Astrocyte (in vitro differentiated cells and primary cell): Measurements from ENCODE around the gene MBP. TPM values are rescaled to one million over a fixed set of nuclear protein-coding genes. Genes with fewer than 3 reads are reported as not detected.
A peak's percentile ranks its signal among the peaks of the same experiment; 100 is the strongest.

Source experiments
- DNase-seq: peaks from one replicate; pipeline ENCODE4 v3.0.0-alpha.2; 2010; ENCODE audit warnings: low read depth
- FAIRE-seq: peaks from 2 replicates; lab custom pipeline; 2011; peaks lifted over from hg19 to GRCh38; lab: Jason Lieb, UNC
- H2AFZ ChIP-seq: 2 replicates; pipeline ENCODE4 v1.6.0; 2012; ENCODE audit warnings: low read depth, low read length, inconsistent platforms
- H3K27ac ChIP-seq: 2 replicates; pipeline ENCODE4 v1.5.1; 2011; ENCODE audit warnings: low read depth, low read length, inconsistent platforms
- H3K27me3 ChIP-seq: 2 replicates; pipeline ENCODE4 v1.6.0; 2011; ENCODE audit warnings: low read length, inconsistent platforms; ENCODE audit not compliant: insufficient read depth
- H3K36me3 ChIP-seq: 2 replicates; pipeline ENCODE4 v1.5.1; 2011; ENCODE audit warnings: low read length, inconsistent platforms; ENCODE audit not compliant: insufficient read depth
- H3K4me1 ChIP-seq: 2 replicates; pipeline ENCODE4 v1.5.1; 2011; ENCODE audit warnings: low read length, inconsistent platforms; ENCODE audit not compliant: insufficient read depth
- H3K4me2 ChIP-seq: 2 replicates; pipeline ENCODE4 v1.6.0; 2012; ENCODE audit warnings: low read length, inconsistent platforms
- H3K4me3 ChIP-seq: 2 replicates; pipeline ENCODE4 v1.5.1; 2011; ENCODE audit warnings: low read depth, mild to moderate bottlenecking, low read length, inconsistent platforms; ENCODE audit not compliant: insufficient read depth
- H3K79me2 ChIP-seq: 2 replicates; pipeline ENCODE4 v1.6.0; 2012; ENCODE audit warnings: mild to moderate bottlenecking, low read length, inconsistent platforms; ENCODE audit not compliant: insufficient read depth
- H3K9ac ChIP-seq: 2 replicates; pipeline ENCODE4 v1.6.0; 2012; ENCODE audit warnings: mild to moderate bottlenecking, low read length, inconsistent platforms
- H3K9me3 ChIP-seq: 2 replicates; pipeline ENCODE4 v1.5.1; 2012; ENCODE audit warnings: low read depth, mild to moderate bottlenecking, low read length, inconsistent platforms; ENCODE audit not compliant: insufficient read depth
- H4K20me1 ChIP-seq: 2 replicates; pipeline ENCODE4 v1.6.0; 2012; ENCODE audit warnings: low read length, inconsistent platforms; ENCODE audit not compliant: insufficient read depth
- H3K27ac Mint-ChIP-seq: one replicate; pipeline ENCODE4 v1.8.0; 2021; ENCODE audit warnings: mild to moderate bottlenecking, mixed read lengths; ENCODE audit not compliant: unreplicated experiment
- H3K27me3 Mint-ChIP-seq: one replicate; pipeline ENCODE4 v1.8.0; 2021; ENCODE audit warnings: low read depth, mixed read lengths; ENCODE audit not compliant: unreplicated experiment
- H3K36me3 Mint-ChIP-seq: one replicate; pipeline ENCODE4 v1.8.0; 2021; ENCODE audit warnings: low read depth, mixed read lengths; ENCODE audit not compliant: unreplicated experiment
- H3K4me1 Mint-ChIP-seq: one replicate; pipeline ENCODE4 v1.8.0; 2021; ENCODE audit warnings: low read depth, mixed read lengths; ENCODE audit not compliant: unreplicated experiment
- H3K4me3 Mint-ChIP-seq: one replicate; pipeline ENCODE4 v1.8.0; 2021; ENCODE audit warnings: mild to moderate bottlenecking, moderate library complexity, mixed read lengths; ENCODE audit not compliant: unreplicated experiment
- H3K9me3 Mint-ChIP-seq: one replicate; pipeline ENCODE4 v1.8.0; 2021; ENCODE audit warnings: mild to moderate bottlenecking, mixed read lengths; ENCODE audit not compliant: unreplicated experiment
- CTCF ChIP-seq: IDR thresholded peaks from 2 replicates; pipeline ENCODE4 v1.5.1; 2011; ENCODE audit warnings: low read depth, mild to moderate bottlenecking, inconsistent platforms, low read length, moderate library complexity; ENCODE audit not compliant: insufficient read depth
- EZH2 ChIP-seq: IDR thresholded peaks from 2 replicates; pipeline ENCODE4 v1.6.1; 2012; ENCODE audit warnings: mild to moderate bottlenecking, low read length, inconsistent platforms; ENCODE audit not compliant: insufficient read depth
- total RNA-seq: library from RNA; stranded (reverse); gene quantifications from 2 replicates; pipeline ENCODE4 v1.2.1, GENCODE V29; 2021

MBP gene
- total RNA-seq, 1 donor from 2014 or later = 11.4 TPM

GRCh38 chr18:77115192-77115953 lies 17.2 kb downstream of the MBP start:
- no peak overlapping the region for H2AFZ ChIP-seq
- H3K36me3 ChIP-seq = no peaks in the 10 kb centered on the region
- peaks cover 13% of the 10 kb centered on the region for H3K4me1 ChIP-seq
- no peak overlapping the region for H3K4me3 ChIP-seq
- H3K9me3 ChIP-seq = no peaks in the 10 kb centered on the region
- peak overlapping the region; percentile 43 for H3K27ac ChIP-seq
- Mint-ChIP-seq H3K36me3 (peaks cover 4% of the 10 kb centered on the region), H3K4me1 (peaks cover 9% of the 10 kb centered on the region), H3K27ac (no peak overlapping the region), H3K4me3 (no peak overlapping the region), H3K27me3 (no peaks in the 10 kb centered on the region), H3K9me3 (no peaks in the 10 kb centered on the region)
- no peaks in the 10 kb centered on the region for H3K27me3 ChIP-seq
- H3K9ac ChIP-seq = peak overlapping the region; percentile 33
- TF ChIP-seq CTCF = no peak
- TF ChIP-seq EZH2 = no peak
- H4K20me1 ChIP-seq = no peaks in the 10 kb centered on the region
- peak overlapping the region; percentile 36 for H3K4me2 ChIP-seq
- no peak for FAIRE-seq
- DNase-seq = no peak
- peaks cover 20% of the 10 kb centered on the region for H3K79me2 ChIP-seq

DNA sequence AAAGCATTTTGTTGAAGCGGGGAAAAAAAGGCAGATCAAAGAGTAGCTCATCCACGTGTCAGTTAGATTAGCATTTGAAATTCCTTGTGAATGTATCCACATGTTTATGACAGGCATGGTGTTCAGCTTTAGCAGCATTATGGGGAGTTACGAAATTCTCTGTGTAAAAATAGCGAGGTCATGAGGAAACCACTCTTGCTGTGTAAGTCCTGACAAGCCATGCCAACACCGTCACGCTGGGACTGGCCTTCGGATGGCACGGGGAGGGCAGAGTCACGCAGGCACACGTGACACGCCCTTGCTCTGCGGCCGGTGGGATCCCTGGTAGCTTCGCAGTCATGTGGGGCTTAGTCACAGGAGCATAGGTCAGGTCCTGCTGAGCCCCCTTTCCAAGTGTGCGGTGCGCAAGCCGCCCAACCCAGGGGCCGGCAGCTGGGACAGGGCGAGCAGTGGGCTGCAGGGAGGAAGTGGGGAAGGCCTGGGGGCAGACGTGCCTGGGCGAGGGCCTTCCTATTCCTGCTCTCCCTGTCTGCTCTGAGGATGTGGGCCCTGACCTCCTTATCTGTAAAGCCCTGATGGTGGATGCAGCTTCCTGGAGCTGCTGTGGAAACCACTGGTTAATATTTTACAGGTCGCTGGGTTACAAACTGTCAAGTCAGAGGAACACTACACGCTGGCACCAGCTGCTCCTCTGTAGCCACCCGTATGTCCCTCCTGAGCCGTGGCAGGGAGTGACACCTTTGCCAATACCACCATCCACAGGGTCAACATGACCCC lies 18.0 kb downstream of the MBP start:
- Histone ChIP-seq H3K9me3 (no peaks in the 10 kb centered on the region), H3K4me1 (peaks cover 13% of the 10 kb centered on the region), H3K9ac (peak overlapping the region; percentile 33), H3K36me3 (no peaks in the 10 kb centered on the region), H3K27ac (peak overlapping the region; percentile 43), H4K20me1 (no peaks in the 10 kb centered on the region), H3K4me2 (peak overlapping the region; percentile 36), H2AFZ (no peak overlapping the region), H3K4me3 (no peak overlapping the region), H3K27me3 (no peaks in the 10 kb centered on the region), H3K79me2 (peaks cover 15% of the 10 kb centered on the region)
- no peak for TF ChIP-seq CTCF
- no peak for TF ChIP-seq EZH2
- Mint-ChIP-seq H3K36me3 (peaks cover 4% of the 10 kb centered on the region), H3K4me3 (no peak overlapping the region), H3K27ac (no peak overlapping the region), H3K9me3 (no peaks in the 10 kb centered on the region), H3K27me3 (no peaks in the 10 kb centered on the region), H3K4me1 (peaks cover 9% of the 10 kb centered on the region)
- DNase-seq (peak; percentile 65), FAIRE-seq (peak; percentile 20)
